ENCODE results near the gene PARD3B.
"Not testable (repeated sequence)": the region's sequence is repeated elsewhere in the genome, so short reads cannot be mapped to it uniquely, and the experiment has no call there.

The PARD3B gene

GRCh38 chr2:204542982-204543608 lies 2.2 kb upstream of the PARD3B start:
- TF ChIP-seq MAX (IDR thresholded peaks at IDR 0.05; ENCODE audit: low read depth, low read length) = no peak
- TF ChIP-seq CTCF (IDR thresholded peaks at IDR 0.05; ENCODE audit: low read depth, low read length) = no peak
- TF ChIP-seq MYC (IDR thresholded peaks at IDR 0.05; ENCODE audit: low read depth, low read length) = no peak
- no peak for TF ChIP-seq POLR2A (IDR thresholded peaks at IDR 0.05; ENCODE audit: extremely low read depth, insufficient read length)
- DNase-seq (ENCODE audit: low read depth) = no peak
- H3K4me3 ChIP-seq (ENCODE audit: low read depth, low read length) = no peak overlapping the region

GRCh38 chr2:204545861-204546735 lies 823 bp downstream of the PARD3B start:
- H3K4me3 ChIP-seq (ENCODE audit: low read depth, low read length) = no peak overlapping the region
- TF ChIP-seq MAX (IDR thresholded peaks at IDR 0.05; ENCODE audit: low read depth, low read length) = no peak
- TF ChIP-seq POLR2A (IDR thresholded peaks at IDR 0.05; ENCODE audit: extremely low read depth, insufficient read length) = no peak
- no peak for TF ChIP-seq MYC (IDR thresholded peaks at IDR 0.05; ENCODE audit: low read depth, low read length)
- TF ChIP-seq CTCF (IDR thresholded peaks at IDR 0.05; ENCODE audit: low read depth, low read length) = no peak
- DNase-seq (ENCODE audit: low read depth) = no peak

- TF ChIP-seq POLR2A (IDR thresholded peaks at IDR 0.05; ENCODE audit: extremely low read depth, insufficient read length) (no peak), CTCF (IDR thresholded peaks at IDR 0.05; ENCODE audit: low read depth, low read length) (no peak), MYC (IDR thresholded peaks at IDR 0.05; ENCODE audit: low read depth, low read length) (no peak), MAX (IDR thresholded peaks at IDR 0.05; ENCODE audit: low read depth, low read length) (no peak)
- no peak overlapping the region for H3K4me3 ChIP-seq (ENCODE audit: low read depth, low read length)
- no peak for DNase-seq (ENCODE audit: low read depth)
Observed at GRCh38 chr2:204550751-204551511, 5.7 kb downstream of the PARD3B start.

- TF ChIP-seq POLR2A (IDR thresholded peaks at IDR 0.05; ENCODE audit: extremely low read depth, insufficient read length) (no peak), CTCF (IDR thresholded peaks at IDR 0.05; ENCODE audit: low read depth, low read length) (no peak), MYC (IDR thresholded peaks at IDR 0.05; ENCODE audit: low read depth, low read length) (no peak), MAX (IDR thresholded peaks at IDR 0.05; ENCODE audit: low read depth, low read length) (no peak)
- DNase-seq (ENCODE audit: low read depth) = no peak
- no peak overlapping the region for H3K4me3 ChIP-seq (ENCODE audit: low read depth, low read length)
Observed at GRCh38 chr2:204551512-204551863, 6.2 kb downstream of the PARD3B start.

- DNase-seq (ENCODE audit: low read depth) = no peak
- no peak for TF ChIP-seq CTCF (IDR thresholded peaks at IDR 0.05; ENCODE audit: low read depth, low read length)
- no peak for TF ChIP-seq MYC (IDR thresholded peaks at IDR 0.05; ENCODE audit: low read depth, low read length)
- TF ChIP-seq MAX (IDR thresholded peaks at IDR 0.05; ENCODE audit: low read depth, low read length) = no peak
- TF ChIP-seq POLR2A (IDR thresholded peaks at IDR 0.05; ENCODE audit: extremely low read depth, insufficient read length) = no peak
- H3K4me3 ChIP-seq (ENCODE audit: low read depth, low read length) = no peak overlapping the region
Observed at GRCh38 chr2:204557604-204558003, 12.3 kb downstream of the PARD3B start.

GRCh38 chr2:204559358-204559757 lies 14.1 kb downstream of the PARD3B start:
- not testable (repeated sequence) for H3K4me3 ChIP-seq (ENCODE audit: low read depth, low read length); DNase-seq (ENCODE audit: low read depth)
